Liver (tissue), 9 donors: ENCODE data around the gene TRIM29. TPM values are rescaled to one million over a fixed set of nuclear protein-coding genes. Genes with fewer than 3 reads are reported as not detected.
A peak's percentile ranks its signal among the peaks of the same experiment; 100 is the strongest.
"Not testable (repeated sequence)": the region's sequence is repeated elsewhere in the genome, so short reads cannot be mapped to it uniquely, and the experiment has no call there.

ENCODE experiments used
- DNase-seq: peaks from one replicate; pipeline ENCODE4 v3.0.0-alpha.2; 2017; ENCODE audit warnings: low spot score
- H3K27ac ChIP-seq, 2 donors: one replicate each; pipeline ENCODE4 v1.7.0; 2013; ENCODE audit warnings: inconsistent platforms in 2 of 2, low read length in 2 of 2, control low read depth in 1 of 2, low read depth in 1 of 2, mild to moderate bottlenecking in 1 of 2
- H3K27me3 ChIP-seq, 4 donors: one replicate each; pipeline versions ENCODE4 v1.6.1 to v1.7.0; 2013; ENCODE audit warnings: low read length in 3 of 4, inconsistent platforms in 1 of 4, mild to moderate bottlenecking in 1 of 4, moderate library complexity in 1 of 4; ENCODE audit not compliant: control insufficient read depth in 4 of 4, insufficient read depth in 4 of 4
- H3K36me3 ChIP-seq, 4 donors: one replicate each; pipeline versions ENCODE4 v1.6.1 to v1.7.0; 2013; ENCODE audit warnings: low read length in 3 of 4, mild to moderate bottlenecking in 3 of 4, low read depth in 1 of 4, moderate library complexity in 1 of 4; ENCODE audit not compliant: control insufficient read depth in 4 of 4, insufficient read depth in 3 of 4
- H3K4me1 ChIP-seq, 4 donors: one replicate each; pipeline versions ENCODE4 v1.6.1 to v1.7.0; 2013; ENCODE audit warnings: low read length in 3 of 4, mild to moderate bottlenecking in 3 of 4, moderate library complexity in 1 of 4; ENCODE audit not compliant: control insufficient read depth in 4 of 4, insufficient read depth in 4 of 4
- H3K4me3 ChIP-seq, 3 donors: one replicate each; pipeline versions ENCODE4 v1.6.1 to v1.7.0; 2013; ENCODE audit warnings: low read length in 3 of 3, control low read depth in 1 of 3, low read depth in 1 of 3, mild to moderate bottlenecking in 1 of 3
- H3K9ac ChIP-seq, 2 donors: one replicate each; pipeline ENCODE4 v1.7.0; 2013; ENCODE audit warnings: low read length in 2 of 2, mild to moderate bottlenecking in 2 of 2, moderate library complexity in 2 of 2, control low read depth in 1 of 2, low read depth in 1 of 2
- H3K9me3 ChIP-seq, 4 donors: one replicate each; pipeline versions ENCODE4 v1.6.1 to v1.7.0; 2013; ENCODE audit warnings: low read length in 3 of 4; ENCODE audit not compliant: control insufficient read depth in 4 of 4
- FOXA1 ChIP-seq: IDR thresholded peaks from 2 replicates; pipeline ENCODE4 v1.6.1; 2016; ENCODE audit warnings: antibody characterized with exemption
- GABPA ChIP-seq, 2 donors: IDR thresholded peaks in 1 of 2; conservative IDR thresholded peaks in 1 of 2; 2 replicates each; pipeline ENCODE4 v1.6.1; 2016; ENCODE audit warnings: antibody characterized with exemption in 2 of 2, mild to moderate bottlenecking in 1 of 2, moderate library complexity in 1 of 2
- HNF4A ChIP-seq, 2 donors: conservative IDR thresholded peaks; 2 replicates each; pipeline ENCODE4 v1.6.1; 2016; ENCODE audit warnings: antibody characterized with exemption in 2 of 2, mild to moderate bottlenecking in 2 of 2
- HNF4G ChIP-seq: IDR thresholded peaks from 2 replicates; pipeline ENCODE4 v1.6.1; 2016; ENCODE audit warnings: antibody characterized with exemption
- JUND ChIP-seq, 2 donors: IDR thresholded peaks; 2 replicates each; pipeline ENCODE4 v1.6.1; 2016; ENCODE audit warnings: antibody characterized with exemption in 2 of 2
- RXRA ChIP-seq, 2 donors: IDR thresholded peaks; 2 replicates each; pipeline ENCODE4 v1.6.1; 2017 to 2018; ENCODE audit warnings: antibody characterized with exemption in 2 of 2, mild to moderate bottlenecking in 1 of 2
- WGBS: extraction: QIAGEN DNeasy Blood & Tissue Kit; methylation state at CpG from one replicate; pipeline ENCODE4 v1.1.7; 2013; 5-methylcytosine and 5-hydroxymethylcytosine counted together
- polyA plus RNA-seq, 2 donors: library from polyadenylated mRNA; stranded (reverse) in 1 of 2; unstranded in 1 of 2; fragments of 200-250 nt in 1 of 2; fragments of >200 nt in 1 of 2; fragmentation: Nextera tagmentation in 1 of 2; extraction: Ambion mirVana in 1 of 2; gene quantifications; one replicate each; pipeline versions ENCODE4 v1.2.1 to v1.2.3, GENCODE V29; 2013 to 2015
- total RNA-seq, 2 donors: library from RNA; depleted of rRNA; stranded (reverse); fragments of >200 nt; gene quantifications; one replicate each; pipeline ENCODE4 v1.2.3, GENCODE V29; 2014
- TF ChIP-seq, protein P1 (sequence below): IDR thresholded peaks from 2 replicates; pipeline ENCODE4 v1.6.1; 2016; ENCODE audit warnings: antibody characterized with exemption
- TF ChIP-seq, protein P2 (sequence below): IDR thresholded peaks from 2 replicates; pipeline ENCODE4 v1.6.1; 2016; ENCODE audit warnings: antibody characterized with exemption
- donor health status: healthy.
- donor health status: healthy.
- donor health status: healthy.
- donor health status: healthy.
- donor health status: healthy.

The TRIM29 gene
- total and polyA plus RNA-seq, 4 donors = 0.22 to 0.89 (median 0.35) TPM

DNA sequence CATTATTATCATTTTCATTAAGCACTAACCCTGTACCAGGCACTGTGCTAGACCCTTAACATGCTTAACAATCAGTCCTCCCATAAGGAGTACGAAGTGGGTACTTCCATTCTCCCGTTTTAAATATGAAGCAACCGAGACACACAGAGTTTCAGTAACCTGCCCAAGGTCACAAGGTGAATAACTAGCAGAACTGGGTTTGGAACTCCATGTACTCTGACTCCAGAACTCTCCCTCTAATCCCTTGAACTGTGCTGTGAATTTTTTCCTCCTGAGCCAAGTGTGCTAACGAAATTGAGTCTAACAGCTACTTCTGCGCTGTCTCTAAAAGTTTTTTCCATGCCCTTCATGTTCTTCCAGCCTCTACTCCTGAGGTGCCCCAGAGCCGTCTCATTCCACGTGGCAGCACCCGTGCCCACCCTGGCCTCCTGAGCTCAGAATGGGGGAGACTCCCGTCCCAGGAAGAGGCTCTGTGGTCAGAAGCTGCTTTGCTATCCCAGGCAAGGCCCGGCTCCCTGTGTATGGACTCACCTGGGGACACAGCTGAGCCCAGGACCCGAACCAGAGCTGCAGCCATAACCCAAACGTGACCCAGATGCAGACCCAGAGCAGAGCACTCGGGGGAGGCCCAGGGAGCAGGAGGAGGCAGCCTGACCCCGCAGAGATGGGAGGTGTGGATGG is 8.6 kb upstream of the TRIM29 start:
- Histone ChIP-seq H3K4me3 (no peak overlapping the region), H3K27ac (no peak overlapping the region), H3K9me3 (no peaks in the 10 kb centered on the region), H3K4me1 (no peaks in the 10 kb centered on the region), H3K27me3 (peaks cover 0 to 6% (median 0%) of the 10 kb centered on the region in 4 donors), H3K36me3 (no peaks in the 10 kb centered on the region), H3K9ac (no peak overlapping the region)
- TF ChIP-seq HNF4A (conservative IDR thresholded peaks at IDR 0.05) (no peak), RXRA (IDR thresholded peaks at IDR 0.05) (no peak)
- DNase-seq = peak; percentile 29
- 73% methylated on average over 14 of the region's 14 CpGs for WGBS

DNA sequence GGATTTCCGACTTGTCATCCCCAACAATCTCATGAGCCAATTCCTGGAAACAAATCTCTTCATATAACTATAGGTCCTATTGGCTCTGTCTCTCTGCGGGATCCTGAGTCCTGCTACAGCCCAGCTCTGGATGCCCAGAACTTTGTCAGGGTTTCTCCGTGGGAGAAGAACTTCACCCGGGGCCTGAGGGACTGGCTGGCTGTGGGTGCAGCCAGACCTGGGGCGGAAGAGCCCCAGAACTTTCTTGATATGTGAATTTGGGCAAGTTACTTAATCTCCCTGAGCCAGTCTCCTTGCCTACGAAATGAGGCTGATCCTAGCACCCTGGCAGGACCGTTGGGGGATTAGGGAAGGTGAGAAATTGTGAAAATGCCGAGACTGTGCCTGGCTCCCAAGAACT is 6.6 kb upstream of the TRIM29 start:
- Histone ChIP-seq H3K27me3 (peaks cover 0 to 6% (median 0%) of the 10 kb centered on the region in 4 donors), H3K4me1 (no peaks in the 10 kb centered on the region), H3K9me3 (no peaks in the 10 kb centered on the region), H3K36me3 (no peaks in the 10 kb centered on the region), H3K4me3 (no peak overlapping the region), H3K27ac (no peak overlapping the region), H3K9ac (no peak overlapping the region)
- 70% methylated on average over 8 of the region's 8 CpGs for WGBS
- TF ChIP-seq JUND (IDR thresholded peaks at IDR 0.05) = no peak
- no peak for TF ChIP-seq RXRA (IDR thresholded peaks at IDR 0.05)
- DNase-seq = no peak

DNA sequence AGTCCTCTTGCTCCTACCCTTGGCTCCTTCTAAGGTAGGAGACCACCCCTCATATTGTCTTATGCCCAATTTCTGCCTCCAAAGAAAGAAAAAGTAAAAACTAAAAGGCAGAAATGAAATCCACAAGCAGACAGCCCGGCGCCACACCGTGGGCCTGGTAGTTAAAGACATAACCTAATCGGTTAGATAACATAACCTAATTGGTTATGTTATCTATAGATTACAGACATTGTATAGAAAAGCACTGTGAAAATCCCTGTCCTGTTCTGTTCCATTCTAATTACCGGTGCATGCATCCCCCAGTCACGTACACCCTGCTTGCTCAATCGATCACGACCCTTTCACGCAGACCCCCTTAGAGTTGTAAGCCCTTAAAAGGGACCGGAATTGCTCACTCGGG is 5.6 kb upstream of the TRIM29 start:
- not testable (repeated sequence) for H3K4me1 ChIP-seq, H3K27ac ChIP-seq, H3K4me3 ChIP-seq, H3K27me3 ChIP-seq, DNase-seq, H3K9ac ChIP-seq, H3K9me3 ChIP-seq, H3K36me3 ChIP-seq
- 85% methylated on average over 11 of the region's 11 CpGs for WGBS

DNA sequence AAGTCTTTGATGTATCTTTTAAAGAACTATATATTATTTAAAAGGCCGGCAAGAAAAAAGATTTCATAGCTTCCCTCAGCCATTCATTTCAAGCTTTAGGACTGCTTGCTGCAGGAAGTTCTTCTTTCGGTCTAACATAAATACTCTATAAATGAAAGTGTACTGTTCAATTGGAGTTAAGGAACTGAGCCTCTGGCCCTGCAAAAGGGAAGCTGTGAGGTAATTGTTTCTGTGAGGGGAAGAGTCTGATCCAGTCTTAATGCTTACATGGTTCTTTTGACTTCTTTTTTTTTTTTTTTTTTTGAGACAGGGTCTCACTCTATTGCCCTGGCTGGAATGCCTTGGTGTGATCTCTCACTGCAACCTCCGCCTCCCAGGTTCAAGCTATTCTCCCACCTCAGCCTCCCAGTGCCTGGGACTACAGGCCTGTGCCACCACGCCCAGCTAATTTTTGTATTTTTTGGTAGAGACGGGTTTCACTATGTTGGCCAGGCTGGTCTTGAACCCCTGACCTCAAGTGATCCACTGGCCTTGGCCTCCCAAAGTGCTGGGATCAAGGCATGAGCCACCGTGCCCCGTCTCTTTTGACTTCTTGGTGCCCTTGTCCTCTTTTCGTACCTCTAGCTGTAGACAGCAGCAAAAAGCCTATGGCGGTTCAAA is 4.7 kb upstream of the TRIM29 start:
- no peak overlapping the region for H3K27ac ChIP-seq
- no peaks in the 10 kb centered on the region for H3K36me3 ChIP-seq
- DNase-seq = no peak
- H3K9me3 ChIP-seq = no peaks in the 10 kb centered on the region
- no peak overlapping the region for H3K4me3 ChIP-seq
- WGBS = 93% methylated on average over 9 of the region's 9 CpGs
- peaks cover 0 to 6% (median 0%) of the 10 kb centered on the region in 4 donors for H3K27me3 ChIP-seq
- no peak for TF ChIP-seq HNF4G
- TF ChIP-seq, protein P1, sequence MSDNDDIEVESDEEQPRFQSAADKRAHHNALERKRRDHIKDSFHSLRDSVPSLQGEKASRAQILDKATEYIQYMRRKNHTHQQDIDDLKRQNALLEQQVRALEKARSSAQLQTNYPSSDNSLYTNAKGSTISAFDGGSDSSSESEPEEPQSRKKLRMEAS = no peak
- TF ChIP-seq, protein P2, sequence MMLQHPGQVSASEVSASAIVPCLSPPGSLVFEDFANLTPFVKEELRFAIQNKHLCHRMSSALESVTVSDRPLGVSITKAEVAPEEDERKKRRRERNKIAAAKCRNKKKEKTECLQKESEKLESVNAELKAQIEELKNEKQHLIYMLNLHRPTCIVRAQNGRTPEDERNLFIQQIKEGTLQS = no peak
- TF ChIP-seq FOXA1 = no peak
- no peak for TF ChIP-seq HNF4A (conservative IDR thresholded peaks at IDR 0.05)
- TF ChIP-seq GABPA (IDR thresholded peaks at IDR 0.05 in 1 of 2, conservative IDR thresholded peaks at IDR 0.05 in 1 of 2) = no peak
- H3K4me1 ChIP-seq = no peaks in the 10 kb centered on the region
- H3K9ac ChIP-seq = no peak overlapping the region
